OCI-LY7 (cell line): ENCODE results near the gene CA7. TPM values are rescaled to one million over a fixed set of nuclear protein-coding genes. Genes with fewer than 3 reads are reported as not detected.

ENCODE experiments used
- BruUV-seq: library from RNA; stranded (reverse); fragments of 400-500 nt; replicated peaks from 2 replicates; lab custom pipeline; 2021; lab: Mats Ljungman, UMichigan
- CTCF ChIA-PET: fragments of 300-600 bp; sonication (Branson Sonifier 250); formaldehyde crosslinking; loops from one replicate; lab custom pipeline; 2022; ENCODE audit warnings: antibody characterized with exemption; ENCODE audit not compliant: unreplicated experiment; lab: Charles Lee
- POLR2A ChIA-PET: fragments of 300-600 bp; sonication (Branson Sonifier 250); formaldehyde crosslinking; loops from one replicate; lab custom pipeline; 2022; ENCODE audit warnings: antibody characterized with exemption; lab: Charles Lee
- DNase-seq: peaks from one replicate; pipeline ENCODE4 v3.0.0-alpha.2; 2015; ENCODE audit warnings: low spot score
- H2AFZ ChIP-seq: fragments of 200-600 bp; sonication (generic), shearing (Covaris generic); 2 replicates; pipeline ENCODE4 v1.6.1; 2014; ENCODE audit warnings: mild to moderate bottlenecking, antibody characterized with exemption, low read length, moderate library complexity
- H3K27ac ChIP-seq: fragments of 200-600 bp; sonication (generic); 2 replicates; pipeline ENCODE4 v1.5.1; 2014; ENCODE audit warnings: mixed run types, low read depth, mild to moderate bottlenecking, moderate library complexity, low read length, inconsistent platforms; ENCODE audit not compliant: poor library complexity, severe bottlenecking
- H3K36me3 ChIP-seq: fragments of 200-600 bp; sonication (generic); 2 replicates; pipeline ENCODE4 v1.6.1; 2014; ENCODE audit warnings: mild to moderate bottlenecking, antibody characterized with exemption, low read length, moderate library complexity, mixed read lengths; ENCODE audit not compliant: insufficient read depth
- H3K4me1 ChIP-seq: fragments of 200-600 bp; sonication (generic); 2 replicates; pipeline ENCODE4 v1.5.1; 2014; ENCODE audit warnings: mild to moderate bottlenecking, low read length; ENCODE audit not compliant: insufficient read depth, poor library complexity, severe bottlenecking
- H3K4me2 ChIP-seq: fragments of 200-600 bp; sonication (generic); 2 replicates; pipeline ENCODE4 v1.6.1; 2014; ENCODE audit warnings: mild to moderate bottlenecking, low read length
- H3K4me3 ChIP-seq: fragments of 200-600 bp; sonication (generic); 2 replicates; pipeline ENCODE4 v1.5.1; 2014; ENCODE audit warnings: mild to moderate bottlenecking, low read depth, low read length; ENCODE audit not compliant: poor library complexity, severe bottlenecking
- H3K79me2 ChIP-seq: fragments of 200-600 bp; sonication (generic); 2 replicates; pipeline ENCODE4 v1.6.1; 2016; ENCODE audit warnings: low read depth, mild to moderate bottlenecking, low read length, moderate library complexity, mixed read lengths; ENCODE audit not compliant: insufficient read depth
- H3K9me2 ChIP-seq: fragments of 200-600 bp; sonication (generic); 2 replicates; pipeline ENCODE4 v1.6.1; 2016; ENCODE audit warnings: mild to moderate bottlenecking, low read length, mixed read lengths; ENCODE audit not compliant: insufficient read depth
- H3K9me3 ChIP-seq: fragments of 200-600 bp; sonication (generic); 2 replicates; pipeline ENCODE4 v1.6.1; 2014; ENCODE audit warnings: mild to moderate bottlenecking, mixed run types, low read length, mixed read lengths
- H4K20me1 ChIP-seq: fragments of 200-600 bp; sonication (generic); 2 replicates; pipeline ENCODE4 v1.6.1; 2014; ENCODE audit warnings: mild to moderate bottlenecking, antibody characterized with exemption, low read length, moderate library complexity, mixed read lengths; ENCODE audit not compliant: insufficient read depth
- EZH2phosphoT487 ChIP-seq: fragments of 200-600 bp; sonication (generic); IDR thresholded peaks from 2 replicates; pipeline ENCODE4 v1.6.1; 2018; ENCODE audit warnings: low read depth, borderline replicate concordance, mild to moderate bottlenecking, mixed run types, antibody characterized with exemption, low read length, moderate library complexity, mixed read lengths
- intact Hi-C: fragments of 100-400 bp; cut with micrococcal nuclease; formaldehyde crosslinking; loops from one replicate; pipeline ENCODE4 v1.10.0; 2022; ENCODE audit not compliant: unreplicated experiment
- total RNA-seq, 2 experiments: library from RNA; depleted of rRNA in 1 of 2; stranded (reverse); fragments of >200 nt in 1 of 2; shearing (Covaris generic) in 1 of 2; gene quantifications; 2 replicates each; pipeline ENCODE4 v1.2.3, GENCODE V29; 2014 to 2022
- TF ChIP-seq, protein P1 (sequence below): fragments of 200-600 bp; sonication (generic); conservative IDR thresholded peaks from 2 replicates; pipeline ENCODE4 v1.5.1; 2014; ENCODE audit warnings: mild to moderate bottlenecking, antibody characterized with exemption, low read length, moderate library complexity, mixed read lengths

Gene CA7
- total RNA-seq, 2 experiments from 2014 or later: not detected

DNA sequence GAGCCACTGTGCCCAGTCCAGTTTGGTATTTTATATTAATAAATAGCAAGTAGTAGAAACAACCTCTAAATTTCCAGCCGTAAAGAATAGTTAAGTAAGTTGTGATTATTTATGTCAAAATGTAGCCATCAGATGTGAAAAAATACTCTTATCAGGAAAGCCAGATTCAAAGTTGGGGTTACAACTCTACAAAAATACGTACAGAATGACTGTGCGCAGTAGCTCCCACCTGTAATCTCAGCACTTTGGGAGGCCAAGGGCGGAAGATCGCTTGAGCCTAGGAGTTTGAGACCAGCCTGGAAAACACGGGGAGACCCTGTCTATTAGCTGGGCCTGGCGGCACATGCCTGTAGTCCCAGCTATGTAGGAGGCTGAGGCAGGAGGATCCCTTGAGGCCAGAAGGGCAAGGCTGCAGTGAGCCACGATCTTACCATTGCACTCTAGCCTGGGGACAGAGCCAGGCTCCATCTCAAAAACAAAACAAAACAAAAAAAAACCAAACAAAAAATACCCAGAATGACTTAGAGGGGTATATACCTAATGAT, 37.8 kb downstream of the CA7 start:
- H3K36me3 ChIP-seq: peaks cover 30% of the 10 kb centered on the region
- no peaks in the 10 kb centered on the region for H3K9me2 ChIP-seq
- no peaks in the 10 kb centered on the region for H3K9me3 ChIP-seq
- DNase-seq: no peak
- peak overlapping the region; percentile 82 for H3K4me3 ChIP-seq
- TF ChIP-seq, protein P1, sequence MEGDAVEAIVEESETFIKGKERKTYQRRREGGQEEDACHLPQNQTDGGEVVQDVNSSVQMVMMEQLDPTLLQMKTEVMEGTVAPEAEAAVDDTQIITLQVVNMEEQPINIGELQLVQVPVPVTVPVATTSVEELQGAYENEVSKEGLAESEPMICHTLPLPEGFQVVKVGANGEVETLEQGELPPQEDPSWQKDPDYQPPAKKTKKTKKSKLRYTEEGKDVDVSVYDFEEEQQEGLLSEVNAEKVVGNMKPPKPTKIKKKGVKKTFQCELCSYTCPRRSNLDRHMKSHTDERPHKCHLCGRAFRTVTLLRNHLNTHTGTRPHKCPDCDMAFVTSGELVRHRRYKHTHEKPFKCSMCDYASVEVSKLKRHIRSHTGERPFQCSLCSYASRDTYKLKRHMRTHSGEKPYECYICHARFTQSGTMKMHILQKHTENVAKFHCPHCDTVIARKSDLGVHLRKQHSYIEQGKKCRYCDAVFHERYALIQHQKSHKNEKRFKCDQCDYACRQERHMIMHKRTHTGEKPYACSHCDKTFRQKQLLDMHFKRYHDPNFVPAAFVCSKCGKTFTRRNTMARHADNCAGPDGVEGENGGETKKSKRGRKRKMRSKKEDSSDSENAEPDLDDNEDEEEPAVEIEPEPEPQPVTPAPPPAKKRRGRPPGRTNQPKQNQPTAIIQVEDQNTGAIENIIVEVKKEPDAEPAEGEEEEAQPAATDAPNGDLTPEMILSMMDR: no peak
- no peak for TF ChIP-seq EZH2phosphoT487
- no peaks in the 10 kb centered on the region for H4K20me1 ChIP-seq
- no peak overlapping the region for H2AFZ ChIP-seq
- no peak overlapping the region for H3K27ac ChIP-seq
- H3K4me1 ChIP-seq: peaks cover 31% of the 10 kb centered on the region
- intact Hi-C loops: no loop called here
- peak overlapping the region; percentile 72 for H3K4me2 ChIP-seq
- peaks cover 9% of the 10 kb centered on the region; the same call in 1 of the 2 replicates for H3K79me2 ChIP-seq
- TSS peak; percentile 23 for BruUV-seq
- CTCF ChIA-PET: interaction anchor here (0.5 kb wide), 1 partner anchor 589 kb away, joined by 5 read pairs; no protein-coding TSS in a partner anchor
- POLR2A ChIA-PET: interaction anchor here (0.7 to 2.0 kb wide), 4 partner anchors 9 to 145 kb away, joined by 3 to 6 read pairs (median 4); no protein-coding TSS in a partner anchor

DNA sequence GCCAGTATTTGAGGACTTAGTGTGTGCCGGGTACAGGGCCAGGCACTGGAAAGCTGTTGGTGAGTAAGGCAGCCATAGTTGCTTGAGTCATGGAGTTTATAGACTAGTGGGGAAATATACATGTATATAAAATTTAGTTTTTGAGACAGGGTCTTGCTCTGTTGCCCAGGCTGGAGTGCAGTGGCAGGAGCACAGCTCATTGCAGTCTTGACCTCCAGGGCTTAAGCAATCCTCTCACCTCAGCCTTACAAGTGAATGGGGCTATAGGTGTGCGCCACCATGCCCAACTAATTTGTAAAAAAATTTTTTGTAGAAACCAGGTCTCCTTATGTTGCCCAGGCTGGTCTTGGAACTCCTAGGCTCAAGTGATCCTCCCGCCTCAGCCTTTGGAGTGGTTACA, 38.5 kb downstream of the CA7 start:
- TF ChIP-seq, protein P1: no peak
- TF ChIP-seq EZH2phosphoT487: no peak
- Histone ChIP-seq H3K27ac (no peak overlapping the region), H3K4me3 (no peak overlapping the region), H3K9me3 (no peaks in the 10 kb centered on the region), H3K79me2 (peaks cover 9% of the 10 kb centered on the region; the same call in 1 of the 2 replicates), H3K4me1 (peaks cover 28% of the 10 kb centered on the region), H2AFZ (no peak overlapping the region), H3K4me2 (no peak overlapping the region), H3K9me2 (no peaks in the 10 kb centered on the region), H3K36me3 (peaks cover 35% of the 10 kb centered on the region), H4K20me1 (no peaks in the 10 kb centered on the region)
- intact Hi-C loops: no loop called here
- no peak for DNase-seq
- ChIA-PET CTCF (no interaction called here), POLR2A (interaction anchor here (0.9 to 1.0 kb wide), 2 partner anchors 10 to 145 kb away, joined by 4 read pairs; no protein-coding TSS in a partner anchor)
- BruUV-seq: no TSS peak

DNA sequence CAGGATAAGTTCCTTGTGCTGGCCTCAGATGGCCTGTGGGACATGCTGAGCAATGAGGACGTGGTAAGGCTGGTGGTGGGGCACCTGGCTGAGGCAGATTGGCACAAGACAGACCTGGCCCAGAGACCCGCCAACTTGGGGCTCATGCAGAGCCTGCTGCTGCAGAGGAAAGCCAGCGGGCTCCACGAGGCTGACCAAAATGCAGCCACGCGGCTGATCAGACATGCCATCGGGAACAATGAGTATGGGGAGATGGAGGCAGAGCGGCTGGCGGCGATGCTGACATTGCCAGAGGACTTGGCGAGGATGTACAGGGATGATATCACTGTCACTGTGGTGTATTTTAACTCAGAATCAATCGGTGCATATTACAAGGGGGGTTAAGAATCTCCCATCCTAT, 41.3 kb downstream of the CA7 start:
- H2AFZ ChIP-seq: no peak overlapping the region
- intact Hi-C loops: no loop called here
- no peak overlapping the region for H3K27ac ChIP-seq
- no peaks in the 10 kb centered on the region for H4K20me1 ChIP-seq
- peaks cover 9% of the 10 kb centered on the region; the same call in 1 of the 2 replicates for H3K79me2 ChIP-seq
- no peaks in the 10 kb centered on the region for H3K9me3 ChIP-seq
- no peaks in the 10 kb centered on the region for H3K9me2 ChIP-seq
- TF ChIP-seq EZH2phosphoT487: no peak
- TF ChIP-seq, protein P1: no peak
- BruUV-seq: no TSS peak
- peaks cover 43% of the 10 kb centered on the region for H3K36me3 ChIP-seq
- DNase-seq: no peak
- ChIA-PET POLR2A (no interaction called here), CTCF (no interaction called here)
- no peak overlapping the region for H3K4me2 ChIP-seq
- peaks cover 8% of the 10 kb centered on the region for H3K4me1 ChIP-seq
- no peak overlapping the region for H3K4me3 ChIP-seq
